Esophagus squamous epithelium (tissue), 4 donors: Measurements from ENCODE around the gene FIG4.

ENCODE experiments used
- CTCF ChIP-seq, 6 experiments: fragments of 450-650 bp in 4 of 6; fragments of 200-600 bp in 2 of 6; sonication (generic) in 2 of 6; IDR thresholded peaks; one replicate each; pipeline ENCODE4 v1.5.1; 2016 to 2019; ENCODE audit warnings: antibody characterized with exemption in 6 of 6, mild to moderate bottlenecking in 4 of 6, moderate library complexity in 4 of 6
- POLR2A ChIP-seq, 4 donors: fragments of 450-650 bp; IDR thresholded peaks; one replicate each; pipeline ENCODE4 v1.6.1; 2017; ENCODE audit warnings: antibody characterized with exemption in 4 of 4, mild to moderate bottlenecking in 4 of 4, moderate library complexity in 3 of 4

- TF ChIP-seq CTCF (IDR thresholded peaks at IDR 0.05) (no peak), POLR2A (IDR thresholded peaks at IDR 0.05) (no peak)
These were observed 110.7 kb downstream of the FIG4 start for GRCh38 chr6:109801794-109802193.
